ENCODE measurements around the gene NUPR2.
A peak's percentile ranks its signal among the peaks of the same experiment; 100 is the strongest.
"Not testable (repeated sequence)": the region's sequence is repeated elsewhere in the genome, so short reads cannot be mapped to it uniquely, and the experiment has no call there.

The NUPR2 gene

GRCh38 chr7:56081626-56082340, 34.4 kb downstream of the NUPR2 start:
- DNase-seq (ENCODE audit: low read depth): no peak
- TF ChIP-seq, protein P1, sequence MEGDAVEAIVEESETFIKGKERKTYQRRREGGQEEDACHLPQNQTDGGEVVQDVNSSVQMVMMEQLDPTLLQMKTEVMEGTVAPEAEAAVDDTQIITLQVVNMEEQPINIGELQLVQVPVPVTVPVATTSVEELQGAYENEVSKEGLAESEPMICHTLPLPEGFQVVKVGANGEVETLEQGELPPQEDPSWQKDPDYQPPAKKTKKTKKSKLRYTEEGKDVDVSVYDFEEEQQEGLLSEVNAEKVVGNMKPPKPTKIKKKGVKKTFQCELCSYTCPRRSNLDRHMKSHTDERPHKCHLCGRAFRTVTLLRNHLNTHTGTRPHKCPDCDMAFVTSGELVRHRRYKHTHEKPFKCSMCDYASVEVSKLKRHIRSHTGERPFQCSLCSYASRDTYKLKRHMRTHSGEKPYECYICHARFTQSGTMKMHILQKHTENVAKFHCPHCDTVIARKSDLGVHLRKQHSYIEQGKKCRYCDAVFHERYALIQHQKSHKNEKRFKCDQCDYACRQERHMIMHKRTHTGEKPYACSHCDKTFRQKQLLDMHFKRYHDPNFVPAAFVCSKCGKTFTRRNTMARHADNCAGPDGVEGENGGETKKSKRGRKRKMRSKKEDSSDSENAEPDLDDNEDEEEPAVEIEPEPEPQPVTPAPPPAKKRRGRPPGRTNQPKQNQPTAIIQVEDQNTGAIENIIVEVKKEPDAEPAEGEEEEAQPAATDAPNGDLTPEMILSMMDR (conservative IDR thresholded peaks at IDR 0.05; ENCODE audit: low read depth, low read length): no peak
- no peak overlapping the region for H3K4me3 ChIP-seq (ENCODE audit: low read depth, low read length)

DNA sequence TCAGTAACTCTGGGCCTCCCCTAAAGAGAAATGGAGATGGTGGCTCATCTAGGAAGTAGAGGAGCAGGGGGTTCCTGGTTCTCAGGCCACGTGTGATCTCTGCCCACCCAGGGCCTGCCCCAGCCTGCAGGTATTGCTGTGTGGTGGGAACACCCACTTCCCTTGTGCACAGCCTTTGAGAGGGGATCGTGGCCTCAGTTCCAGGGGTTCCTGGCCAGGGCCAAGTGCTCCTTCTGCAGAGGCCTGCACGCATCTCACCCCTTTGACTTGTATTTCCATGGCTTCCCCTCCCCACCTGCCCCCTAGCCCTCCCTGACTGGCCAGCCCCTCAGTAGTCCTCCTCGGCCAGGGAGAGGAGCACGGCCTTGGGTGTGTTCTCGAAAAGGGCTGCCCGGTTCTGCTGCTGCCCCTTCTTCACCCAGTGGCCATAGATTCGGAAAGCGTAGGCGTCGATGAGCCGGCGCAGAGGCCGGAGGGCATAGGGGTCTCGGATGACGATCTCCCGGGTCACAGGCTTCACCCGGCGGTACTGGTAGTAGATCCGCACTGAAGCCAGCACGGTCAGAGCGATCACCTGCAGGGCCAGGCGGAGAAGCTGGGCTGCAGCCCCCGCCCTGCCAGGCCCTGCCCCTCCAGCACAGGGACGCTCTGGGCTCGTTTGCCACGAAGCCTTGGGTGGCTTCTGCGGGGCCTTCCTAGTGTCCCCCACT, 35.3 kb downstream of the NUPR2 start:
- DNase-seq (ENCODE audit: low read depth); H3K4me3 ChIP-seq (ENCODE audit: low read depth, low read length): not testable (repeated sequence)

- DNase-seq (ENCODE audit: low read depth): peak; percentile 88
- no peak overlapping the region for H3K4me3 ChIP-seq (ENCODE audit: low read depth, low read length)
- TF ChIP-seq, protein P1 (conservative IDR thresholded peaks at IDR 0.05; ENCODE audit: low read depth, low read length): peak; percentile 95
These were observed 36.6 kb downstream of the NUPR2 start for GRCh38 chr7:56079450-56080185.

DNA sequence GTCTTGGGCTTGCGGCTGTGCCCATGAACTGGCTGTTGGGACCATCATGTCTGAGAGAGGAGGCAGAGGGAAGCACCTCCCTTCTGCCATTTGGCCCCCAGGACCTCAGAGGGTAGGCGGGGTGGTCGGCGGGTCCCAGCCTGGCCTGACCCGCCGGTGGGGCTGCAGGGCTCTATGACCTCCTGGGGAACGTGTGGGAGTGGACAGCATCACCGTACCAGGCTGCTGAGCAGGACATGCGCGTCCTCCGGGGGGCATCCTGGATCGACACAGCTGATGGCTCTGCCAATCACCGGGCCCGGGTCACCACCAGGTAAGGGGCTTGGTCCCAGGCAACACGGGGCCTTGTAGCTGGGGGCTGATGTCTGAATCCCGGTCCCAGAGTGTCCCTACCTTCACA, 38.0 kb downstream of the NUPR2 start:
- no peak overlapping the region for H3K4me3 ChIP-seq (ENCODE audit: low read depth, low read length)
- TF ChIP-seq, protein P1 (conservative IDR thresholded peaks at IDR 0.05; ENCODE audit: low read depth, low read length): no peak
- no peak for DNase-seq (ENCODE audit: low read depth)

DNA sequence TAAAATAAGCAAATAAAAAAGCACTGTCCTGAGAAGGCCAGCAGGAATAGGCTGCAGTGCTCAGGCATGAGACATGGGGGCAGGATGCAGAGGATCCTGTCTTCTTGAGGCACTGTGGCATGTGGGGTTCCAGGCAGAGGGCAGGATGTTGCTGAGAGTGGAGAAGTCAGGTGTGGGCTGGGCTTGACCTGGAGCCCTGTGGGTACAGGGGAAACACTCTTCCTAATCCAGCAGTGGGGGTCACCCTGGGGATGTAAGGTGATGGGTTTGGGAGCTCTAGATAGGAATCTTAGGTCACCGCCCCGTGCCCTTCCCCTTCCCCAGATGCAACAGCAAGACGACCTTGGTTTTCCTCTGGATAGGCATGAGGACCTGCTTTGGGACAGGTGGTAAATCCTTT, 38.5 kb downstream of the NUPR2 start:
- TF ChIP-seq, protein P1 (conservative IDR thresholded peaks at IDR 0.05; ENCODE audit: low read depth, low read length): no peak
- DNase-seq (ENCODE audit: low read depth): no peak

GRCh38 chr7:56074371-56074791, 41.8 kb downstream of the NUPR2 start:
- TF ChIP-seq, protein P1 (conservative IDR thresholded peaks at IDR 0.05; ENCODE audit: low read depth, low read length): peak; percentile 97
- peak; percentile 88 for DNase-seq (ENCODE audit: low read depth)
- H3K4me3 ChIP-seq (ENCODE audit: low read depth, low read length): no peak overlapping the region

More for the DNA sequence above, 38.5 kb downstream of the NUPR2 start:
- no peak overlapping the region for H3K4me3 ChIP-seq (ENCODE audit: low read depth, low read length)

- not testable (repeated sequence) for H3K4me3 ChIP-seq (ENCODE audit: low read depth, low read length); DNase-seq (ENCODE audit: low read depth)
These were observed 49.8 kb downstream of the NUPR2 start for GRCh38 chr7:56066376-56066775.

Data from choroid plexus epithelial cell (primary cell).